HEK293T (cell line): ENCODE data around the gene MTAP.

ENCODE experiments used
- BHLHE40 ChIP-seq: fragments of 450-650 bp; IDR thresholded peaks from 2 replicates; pipeline ENCODE4 v1.6.1; 2016; ENCODE audit warnings: mild to moderate bottlenecking, moderate library complexity, borderline replicate concordance
- CTBP1 ChIP-seq: fragments of 450-650 bp; IDR thresholded peaks from 2 replicates; pipeline ENCODE4 v1.6.1; 2016; ENCODE audit warnings: borderline replicate concordance
- FOXM1 ChIP-seq: fragments of 450-650 bp; IDR thresholded peaks from 2 replicates; pipeline ENCODE4 v1.6.1; 2017; ENCODE audit warnings: mild to moderate bottlenecking, borderline replicate concordance
- NFRKB ChIP-seq: fragments of 450-650 bp; IDR thresholded peaks from 2 replicates; pipeline ENCODE4 v1.6.1; 2016; ENCODE audit warnings: mild to moderate bottlenecking, moderate library complexity
- SP1 ChIP-seq: fragments of 450-650 bp; IDR thresholded peaks from 2 replicates; pipeline ENCODE4 v1.6.1; 2017
- TARDBP ChIP-seq: fragments of 450-650 bp; IDR thresholded peaks from 2 replicates; pipeline ENCODE4 v1.6.1; 2016

DNA sequence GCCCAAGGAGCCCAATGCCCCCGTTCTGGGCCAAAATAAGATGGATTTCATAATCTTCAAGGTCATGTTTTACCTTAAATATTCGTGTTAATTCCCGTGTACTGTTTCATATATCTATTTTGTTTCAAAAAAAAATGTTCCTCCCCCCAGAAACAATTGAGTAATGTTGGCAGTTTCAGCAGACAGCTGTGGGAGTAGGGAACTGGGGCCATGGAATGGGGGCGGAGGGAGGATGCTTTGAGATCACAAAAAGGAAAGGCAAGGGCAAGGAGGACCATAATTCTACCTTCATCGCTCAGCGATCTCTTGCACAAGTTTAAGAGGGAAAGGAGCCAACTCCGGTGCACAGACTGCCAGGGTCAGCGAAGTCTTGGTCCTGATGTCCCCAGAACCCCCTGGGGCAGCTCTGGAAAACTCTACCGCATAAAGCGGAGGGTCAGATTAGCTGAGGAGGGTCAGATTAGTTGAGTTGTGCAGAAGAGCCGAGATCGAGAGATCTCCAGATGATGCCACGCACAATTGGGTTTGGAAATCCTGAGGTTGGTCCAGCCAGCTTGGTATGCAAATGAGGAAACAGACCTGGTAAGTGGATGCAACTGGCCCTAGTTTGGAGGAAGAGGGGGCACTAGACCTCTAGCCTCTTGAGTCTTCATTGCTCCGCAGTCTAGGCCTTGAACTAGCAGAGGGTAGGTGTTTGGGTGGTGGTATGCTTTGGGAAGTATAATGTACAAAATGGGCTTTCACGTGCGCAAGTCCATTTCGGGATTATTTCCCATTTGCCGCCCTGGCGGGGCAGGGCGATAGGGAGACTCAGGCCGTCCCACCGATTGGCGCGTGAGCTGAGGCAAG is 167.7 kb downstream of the MTAP start:
- TF ChIP-seq SP1 (no peak), CTBP1 (no peak), NFRKB (no peak), FOXM1 (no peak), BHLHE40 (no peak), TARDBP (no peak)
